GM23248 (cell line): ENCODE data around the gene FHOD3. TPM values are rescaled to one million over a fixed set of nuclear protein-coding genes. Genes with fewer than 3 reads are reported as not detected.

Source experiments
- DNase-seq: peaks from one replicate; pipeline ENCODE4 v3.0.0-alpha.2; 2015
- H2AFZ ChIP-seq: fragments of 200-600 bp; sonication (generic); 2 replicates; pipeline ENCODE4 v1.6.1; 2016; ENCODE audit warnings: antibody characterized with exemption
- H3F3A ChIP-seq: fragments of 200-600 bp; sonication (generic); 2 replicates; pipeline ENCODE4 v1.6.1; 2016; ENCODE audit warnings: mild to moderate bottlenecking, antibody characterized with exemption, mixed run types; ENCODE audit not compliant: insufficient read depth
- H3K27ac ChIP-seq: fragments of 200-600 bp; sonication (generic); 2 replicates; pipeline ENCODE4 v1.5.1; 2016; ENCODE audit warnings: mild to moderate bottlenecking
- H3K27me3 ChIP-seq: fragments of 200-600 bp; sonication (generic); replicated peaks from 2 replicates; pipeline ENCODE4 v1.6.1; 2016; ENCODE audit warnings: mild to moderate bottlenecking; ENCODE audit not compliant: insufficient read depth
- H3K36me3 ChIP-seq: fragments of 200-600 bp; sonication (generic); 2 replicates; pipeline ENCODE4 v1.6.1; 2016; ENCODE audit warnings: low read depth, mild to moderate bottlenecking
- H3K4me1 ChIP-seq: fragments of 200-600 bp; sonication (generic); 2 replicates; pipeline ENCODE4 v1.6.1; 2016; ENCODE audit warnings: mild to moderate bottlenecking; ENCODE audit not compliant: insufficient read depth
- H3K4me2 ChIP-seq: fragments of 200-600 bp; sonication (generic); one replicate; pipeline ENCODE4 v1.6.1; 2016; ENCODE audit warnings: mild to moderate bottlenecking; ENCODE audit not compliant: unreplicated experiment
- H3K4me3 ChIP-seq: fragments of 200-600 bp; sonication (generic); 2 replicates; pipeline ENCODE4 v1.5.1; 2016; ENCODE audit warnings: mild to moderate bottlenecking
- H3K79me2 ChIP-seq: fragments of 200-600 bp; sonication (generic); 2 replicates; pipeline ENCODE4 v1.6.1; 2016; ENCODE audit warnings: mild to moderate bottlenecking; ENCODE audit not compliant: insufficient read depth
- H3K9ac ChIP-seq: fragments of 200-600 bp; sonication (generic); 2 replicates; pipeline ENCODE4 v1.6.1; 2016; ENCODE audit warnings: mild to moderate bottlenecking
- H3K9me2 ChIP-seq: fragments of 200-600 bp; sonication (generic); 2 replicates; pipeline ENCODE4 v1.6.1; 2016; ENCODE audit warnings: mixed run types, mild to moderate bottlenecking, moderate library complexity; ENCODE audit not compliant: insufficient read depth
- H3K9me3 ChIP-seq: fragments of 200-600 bp; sonication (generic); one replicate; pipeline ENCODE4 v1.6.1; 2017; ENCODE audit warnings: low read depth
- H4K20me1 ChIP-seq: fragments of 200-600 bp; sonication (generic); 2 replicates; pipeline ENCODE4 v1.6.0; 2016; ENCODE audit not compliant: insufficient read depth
- EZH2 ChIP-seq: fragments of 200-600 bp; sonication (generic); IDR thresholded peaks from 2 replicates; pipeline ENCODE4 v1.6.1; 2018; ENCODE audit warnings: antibody characterized with exemption, mild to moderate bottlenecking; ENCODE audit not compliant: insufficient read depth, poor library complexity, severe bottlenecking
- EZH2phosphoT487 ChIP-seq: fragments of 200-600 bp; sonication (generic); IDR thresholded peaks from 2 replicates; pipeline ENCODE4 v1.6.1; 2018; ENCODE audit warnings: antibody characterized with exemption, moderate library complexity, mild to moderate bottlenecking, low read depth; ENCODE audit not compliant: insufficient read depth
- WGBS, 2 experiments: methylation state at CpG; one replicate each; pipeline ENCODE4 v1.1.6; 2015 to 2017; ENCODE audit warnings: low lambda C conversion rate in 2 of 2, low coverage in 1 of 2; ENCODE audit errors: missing lambda C conversion rate in 2 of 2; 5-methylcytosine and 5-hydroxymethylcytosine counted together
- in situ Hi-C: fragments of 300-500 bp; cut with MboI; formaldehyde crosslinking; loops from 2 replicates; pipeline ENCODE4 v1.15.0; 2020
- polyA plus RNA-seq: library from polyadenylated mRNA; unstranded; fragments of >200 nt; fragmentation: Nextera tagmentation; extraction: Ambion mirVana; gene quantifications from 2 replicates; pipeline ENCODE4 v1.2.1, GENCODE V29; 2016
- total RNA-seq: library from RNA; depleted of rRNA; stranded (reverse); fragments of >200 nt; shearing (Covaris generic); gene quantifications from 2 replicates; pipeline ENCODE4 v1.2.3, GENCODE V29; 2014

The FHOD3 gene
- total and polyA plus RNA-seq, 2 experiments from 2014 or later = 1.6 to 10.1 TPM

DNA sequence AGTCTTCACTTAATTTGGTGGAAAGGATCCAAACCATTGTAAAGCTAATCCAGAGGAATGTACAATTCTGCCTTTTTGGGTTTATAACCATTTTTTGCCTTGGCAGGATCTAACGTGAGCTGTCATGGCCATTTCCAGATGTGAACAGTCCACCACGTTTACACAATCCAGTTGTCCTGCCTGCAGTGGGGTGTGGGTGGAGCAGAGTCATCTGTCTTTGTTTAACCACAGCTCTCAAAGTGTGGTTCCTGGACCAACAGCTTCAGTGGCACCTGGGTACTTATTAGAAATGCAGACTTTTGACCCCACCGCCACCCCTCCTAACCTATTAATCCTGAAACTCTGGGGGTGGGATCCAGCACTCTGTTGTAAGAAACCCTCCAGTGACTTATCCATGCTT is 35.9 kb downstream of the FHOD3 start:
- Histone ChIP-seq H3K4me3 (no peak overlapping the region), H3K4me2 (peak overlapping the region; percentile 19), H3K36me3 (no peaks in the 10 kb centered on the region), H2AFZ (no peak overlapping the region), H3K4me1 (peaks cover 27% of the 10 kb centered on the region), H3K9me3 (no peaks in the 10 kb centered on the region), H3K27ac (no peak overlapping the region), H3K9me2 (no peaks in the 10 kb centered on the region), H3K27me3 (no peaks in the 10 kb centered on the region), H3K79me2 (peaks cover 13% of the 10 kb centered on the region; the same call in 1 of the 2 replicates), H3F3A (peaks cover 12% of the 10 kb centered on the region; the same call in 1 of the 2 replicates), H4K20me1 (no peaks in the 10 kb centered on the region), H3K9ac (no peak overlapping the region)
- in situ Hi-C loops = no loop called here
- 36 to 37% methylated on average over 3 of the region's 3 CpGs for WGBS, 2 experiments
- TF ChIP-seq EZH2phosphoT487 (no peak), EZH2 (no peak)
- DNase-seq = peak; percentile 83

DNA sequence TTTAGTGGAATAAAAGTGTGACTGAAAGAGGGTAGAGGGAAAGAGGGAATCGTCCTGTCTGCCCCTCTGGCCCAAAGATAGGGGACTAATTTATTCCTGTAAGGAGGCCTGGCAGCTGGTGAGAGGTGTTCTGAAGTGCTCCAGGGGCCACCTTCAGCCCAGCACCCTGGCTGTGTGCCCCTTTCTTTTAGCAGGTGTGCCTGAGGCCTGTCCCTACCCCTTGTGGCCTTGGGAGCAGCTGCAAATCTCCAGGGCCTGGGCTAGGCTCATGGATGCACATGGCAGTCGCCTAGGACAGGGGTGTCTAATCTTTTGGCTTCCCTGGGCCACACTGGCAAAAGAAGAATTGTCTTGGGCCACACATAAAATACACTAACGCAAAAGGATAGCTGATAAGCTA is 37.3 kb downstream of the FHOD3 start:
- Histone ChIP-seq H3K4me2 (no peak overlapping the region), H3K36me3 (no peaks in the 10 kb centered on the region), H2AFZ (no peak overlapping the region), H3F3A (peaks cover 12% of the 10 kb centered on the region; the same call in 1 of the 2 replicates), H3K9ac (no peak overlapping the region), H3K27ac (no peak overlapping the region), H3K9me3 (no peaks in the 10 kb centered on the region), H3K9me2 (no peaks in the 10 kb centered on the region), H3K79me2 (peaks cover 16% of the 10 kb centered on the region; the same call in 1 of the 2 replicates), H3K4me1 (peaks cover 27% of the 10 kb centered on the region), H4K20me1 (no peaks in the 10 kb centered on the region), H3K4me3 (no peak overlapping the region), H3K27me3 (no peaks in the 10 kb centered on the region)
- 97 to 100% methylated on average over 3 of the region's 3 CpGs for WGBS, 2 experiments
- TF ChIP-seq EZH2 (no peak), EZH2phosphoT487 (no peak)
- no peak for DNase-seq
- in situ Hi-C loops = no loop called here

DNA sequence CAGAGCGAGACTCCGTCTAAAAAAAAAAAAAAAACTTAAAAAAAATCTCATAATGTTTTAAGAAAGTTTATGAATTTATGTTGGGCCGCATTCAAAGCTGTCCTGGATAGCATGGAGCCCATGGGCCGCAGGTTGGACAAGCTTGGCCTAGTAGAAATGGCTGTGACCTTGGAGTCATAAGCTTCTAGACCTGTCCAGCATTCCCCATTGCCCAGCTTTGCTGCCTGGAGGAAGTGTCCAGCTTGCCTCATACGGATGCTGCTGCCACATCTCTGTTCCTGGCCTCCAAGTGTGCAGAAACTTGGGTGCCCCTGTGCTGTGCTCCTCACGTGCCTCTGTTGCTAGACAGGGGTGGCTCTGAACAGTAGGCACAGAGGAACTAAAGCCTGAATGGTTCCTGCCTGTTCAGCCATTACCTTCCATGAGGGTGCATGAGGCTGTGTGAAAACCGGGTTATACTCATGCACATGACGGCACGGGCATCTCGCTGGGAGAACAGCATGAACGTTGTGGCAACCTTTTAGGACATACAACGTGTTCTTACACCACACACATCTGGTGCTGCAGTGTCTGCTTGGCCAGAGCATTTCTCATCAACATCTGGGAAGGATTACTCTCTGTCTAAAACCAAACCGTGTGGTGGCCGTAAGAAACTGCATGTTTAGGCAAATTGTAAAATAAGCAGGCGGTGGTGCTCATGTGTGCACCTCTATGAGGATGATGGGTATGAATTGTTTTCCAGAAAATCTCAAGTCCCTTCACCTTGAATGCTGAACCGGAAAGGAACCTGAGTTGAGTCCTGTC is 38.2 kb downstream of the FHOD3 start:
- Histone ChIP-seq H3K27me3 (no peaks in the 10 kb centered on the region), H3K4me1 (peaks cover 27% of the 10 kb centered on the region), H4K20me1 (no peaks in the 10 kb centered on the region), H3F3A (peaks cover 5% of the 10 kb centered on the region; the same call in 1 of the 2 replicates), H3K9ac (no peak overlapping the region), H3K4me2 (no peak overlapping the region), H3K4me3 (no peak overlapping the region), H2AFZ (no peak overlapping the region), H3K36me3 (no peaks in the 10 kb centered on the region), H3K79me2 (peaks cover 16% of the 10 kb centered on the region; the same call in 1 of the 2 replicates), H3K9me2 (no peaks in the 10 kb centered on the region), H3K27ac (no peak overlapping the region), H3K9me3 (no peaks in the 10 kb centered on the region)
- TF ChIP-seq EZH2 (no peak), EZH2phosphoT487 (no peak)
- in situ Hi-C loops = no loop called here
- peak; percentile 76 for DNase-seq
- 50 to 61% methylated on average over 16 of the region's 16 CpGs for WGBS, 2 experiments

DNA sequence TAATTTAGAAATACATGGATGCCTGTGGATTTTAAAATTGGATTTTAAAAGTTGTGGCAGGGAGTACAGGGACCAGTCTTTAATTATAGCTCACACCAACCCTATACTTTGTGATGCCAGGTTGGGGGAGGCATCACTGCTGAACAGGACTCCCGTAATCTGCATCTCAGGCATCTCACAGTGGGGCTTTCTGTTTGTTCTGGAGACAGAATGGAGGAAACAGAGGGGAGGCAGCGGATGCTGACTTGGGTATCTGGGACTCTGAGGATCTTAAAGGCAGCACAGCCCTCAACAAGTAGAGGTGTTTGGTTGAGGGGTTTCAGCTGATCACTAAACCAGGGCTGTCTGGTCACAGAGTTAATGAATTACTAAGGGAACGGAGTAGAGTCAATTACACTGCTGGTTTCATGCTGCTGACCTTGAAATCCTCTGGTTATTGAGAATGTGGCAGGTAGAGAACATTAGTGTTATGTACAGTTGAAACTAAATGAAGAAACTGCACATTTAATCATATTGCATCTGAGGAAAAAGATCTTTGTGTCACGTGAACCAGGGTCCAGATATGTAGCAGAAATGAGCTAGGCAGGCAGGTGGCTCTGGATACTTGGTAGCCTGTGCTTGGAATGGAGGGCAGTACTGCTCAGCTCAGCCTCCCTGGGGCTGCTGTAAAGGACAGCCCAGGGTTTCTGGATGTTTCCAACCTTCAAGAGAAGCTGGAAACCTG is 40.3 kb downstream of the FHOD3 start:
- Histone ChIP-seq H3K4me1 (peaks cover 18% of the 10 kb centered on the region), H3K36me3 (no peaks in the 10 kb centered on the region), H3K9me3 (no peaks in the 10 kb centered on the region), H3F3A (no peaks in the 10 kb centered on the region), H3K79me2 (peaks cover 16% of the 10 kb centered on the region; the same call in 1 of the 2 replicates), H2AFZ (no peak overlapping the region), H3K4me3 (no peak overlapping the region), H3K4me2 (no peak overlapping the region), H3K27me3 (no peaks in the 10 kb centered on the region), H4K20me1 (no peaks in the 10 kb centered on the region), H3K27ac (no peak overlapping the region), H3K9ac (no peak overlapping the region), H3K9me2 (no peaks in the 10 kb centered on the region)
- WGBS, 2 experiments = 95 to 98% methylated on average over 4 of the region's 4 CpGs
- no peak for TF ChIP-seq EZH2phosphoT487
- TF ChIP-seq EZH2 = no peak
- no peak for DNase-seq
- in situ Hi-C loops = no loop called here
